HG02642 (cell line): ENCODE results near the gene ERBB2.
"Not testable (repeated sequence)": the region's sequence is repeated elsewhere in the genome, so short reads cannot be mapped to it uniquely, and the experiment has no call there.

ENCODE experiments used
- ATAC-seq: cut with Tn5 transposase; IDR thresholded peaks from one replicate; pipeline ENCODE4 v1.9.1; 2021; ENCODE audit warnings: mild to moderate bottlenecking; ENCODE audit not compliant: unreplicated experiment, poor library complexity

The ERBB2 gene

DNA sequence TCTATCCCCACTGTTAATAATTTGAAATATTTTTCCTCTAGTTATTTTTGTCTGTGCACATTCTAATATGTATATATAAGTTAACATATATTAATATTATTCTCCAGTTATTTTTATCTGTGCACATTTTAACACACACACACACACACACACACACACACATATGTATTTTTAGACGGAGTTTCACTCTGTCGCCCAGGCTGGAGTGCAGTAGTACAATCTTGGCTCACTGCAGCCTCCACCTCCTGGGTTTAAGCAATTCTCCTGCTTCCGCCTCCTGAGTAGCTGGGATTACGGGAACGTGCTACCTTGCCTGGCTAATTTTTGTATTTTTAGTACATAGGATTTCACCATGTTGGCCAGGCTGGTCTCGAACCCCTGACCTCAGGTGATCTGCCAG, 17.8 kb downstream of the ERBB2 start:
- no peak for ATAC-seq

DNA sequence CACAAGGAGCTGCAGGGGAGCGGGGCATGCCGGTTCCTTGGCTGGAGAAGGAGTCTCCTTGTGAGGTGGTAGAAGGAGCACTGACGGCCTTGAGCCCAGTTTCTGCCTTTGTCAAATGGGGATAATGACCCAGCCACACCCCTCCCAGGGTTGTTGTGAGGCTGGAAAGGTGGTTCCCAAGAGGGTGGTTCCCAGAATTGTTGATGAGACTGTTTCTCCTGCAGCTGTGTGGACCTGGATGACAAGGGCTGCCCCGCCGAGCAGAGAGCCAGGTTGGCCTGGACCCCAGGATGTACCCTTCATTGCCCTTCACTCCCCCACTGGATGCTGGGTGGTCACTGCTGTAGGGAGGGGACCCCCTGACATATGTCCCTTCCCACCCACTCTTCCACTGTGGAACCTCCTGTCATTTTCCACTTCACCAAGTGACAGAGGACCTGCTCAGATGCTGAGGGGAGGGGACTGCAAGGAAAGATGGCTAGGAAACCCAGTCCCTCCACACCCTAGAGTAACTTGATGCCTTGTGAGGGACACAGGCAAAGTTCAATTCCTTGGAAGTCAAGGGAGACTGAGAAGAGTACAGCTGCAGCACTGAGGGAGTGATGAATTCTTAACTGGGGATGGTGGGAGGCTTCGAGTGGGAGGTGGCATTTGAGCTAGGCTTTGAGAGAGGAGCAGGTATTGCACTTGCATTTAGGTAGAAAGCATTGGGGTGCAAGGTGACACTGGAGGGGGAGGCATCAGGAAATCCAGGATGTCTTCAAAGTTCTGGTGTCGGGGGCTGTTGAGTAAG, 19.9 kb downstream of the ERBB2 start:
- no peak for ATAC-seq

DNA sequence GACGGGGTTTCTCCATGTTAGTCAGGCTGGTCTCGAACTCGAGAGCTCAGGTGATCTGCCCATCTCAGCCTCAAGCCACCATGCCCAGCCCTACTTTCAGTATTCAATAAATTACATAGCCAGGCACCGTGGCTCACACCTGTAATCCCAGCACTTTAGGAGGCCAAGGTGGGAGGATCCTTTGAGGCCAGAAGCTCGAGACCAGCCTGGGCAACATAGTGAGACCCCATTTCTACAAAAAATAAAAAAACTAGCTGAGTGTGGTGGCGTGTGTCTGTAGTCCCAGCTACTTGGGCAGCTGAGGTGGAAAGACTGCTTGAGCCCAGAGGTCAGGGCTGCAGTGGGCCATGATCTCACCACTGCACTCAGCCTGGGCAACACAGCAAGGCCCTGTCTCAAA, 22.2 kb downstream of the ERBB2 start:
- ATAC-seq = no peak

DNA sequence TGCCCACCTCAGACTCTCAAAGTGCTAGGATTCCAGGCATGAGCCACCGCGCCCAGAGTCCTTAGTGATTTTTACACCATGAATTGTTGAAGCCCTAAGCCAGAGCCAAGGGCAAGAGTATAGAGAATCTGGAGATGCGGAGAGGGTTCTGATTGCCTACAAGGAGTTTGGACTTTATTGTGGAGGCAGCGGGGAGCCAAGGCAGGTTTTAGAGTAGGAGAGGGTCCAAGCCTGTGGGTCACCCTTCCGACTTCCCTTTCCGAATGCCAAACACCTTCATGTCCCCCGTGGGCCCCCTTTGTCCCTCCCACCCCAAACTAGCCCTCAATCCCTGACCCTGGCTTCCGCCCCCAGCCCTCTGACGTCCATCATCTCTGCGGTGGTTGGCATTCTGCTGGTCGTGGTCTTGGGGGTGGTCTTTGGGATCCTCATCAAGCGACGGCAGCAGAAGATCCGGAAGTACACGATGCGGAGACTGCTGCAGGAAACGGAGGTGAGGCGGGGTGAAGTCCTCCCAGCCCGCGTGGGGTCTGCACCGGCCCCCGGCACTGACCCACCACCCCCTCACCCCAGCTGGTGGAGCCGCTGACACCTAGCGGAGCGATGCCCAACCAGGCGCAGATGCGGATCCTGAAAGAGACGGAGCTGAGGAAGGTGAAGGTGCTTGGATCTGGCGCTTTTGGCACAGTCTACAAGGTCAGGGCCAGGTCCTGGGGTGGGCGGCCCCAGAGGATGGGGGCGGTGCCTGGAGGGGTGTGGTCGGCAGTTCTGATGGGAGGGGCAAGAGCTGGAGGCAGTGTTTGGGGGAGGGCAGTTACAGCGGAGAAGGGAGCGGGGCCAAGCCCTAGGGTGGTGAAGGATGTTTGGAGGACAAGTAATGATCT, 23.3 kb downstream of the ERBB2 start:
- no peak for ATAC-seq

DNA sequence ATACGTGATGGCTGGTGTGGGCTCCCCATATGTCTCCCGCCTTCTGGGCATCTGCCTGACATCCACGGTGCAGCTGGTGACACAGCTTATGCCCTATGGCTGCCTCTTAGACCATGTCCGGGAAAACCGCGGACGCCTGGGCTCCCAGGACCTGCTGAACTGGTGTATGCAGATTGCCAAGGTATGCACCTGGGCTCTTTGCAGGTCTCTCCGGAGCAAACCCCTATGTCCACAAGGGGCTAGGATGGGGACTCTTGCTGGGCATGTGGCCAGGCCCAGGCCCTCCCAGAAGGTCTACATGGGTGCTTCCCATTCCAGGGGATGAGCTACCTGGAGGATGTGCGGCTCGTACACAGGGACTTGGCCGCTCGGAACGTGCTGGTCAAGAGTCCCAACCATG, 24.9 kb downstream of the ERBB2 start:
- ATAC-seq = no peak

DNA sequence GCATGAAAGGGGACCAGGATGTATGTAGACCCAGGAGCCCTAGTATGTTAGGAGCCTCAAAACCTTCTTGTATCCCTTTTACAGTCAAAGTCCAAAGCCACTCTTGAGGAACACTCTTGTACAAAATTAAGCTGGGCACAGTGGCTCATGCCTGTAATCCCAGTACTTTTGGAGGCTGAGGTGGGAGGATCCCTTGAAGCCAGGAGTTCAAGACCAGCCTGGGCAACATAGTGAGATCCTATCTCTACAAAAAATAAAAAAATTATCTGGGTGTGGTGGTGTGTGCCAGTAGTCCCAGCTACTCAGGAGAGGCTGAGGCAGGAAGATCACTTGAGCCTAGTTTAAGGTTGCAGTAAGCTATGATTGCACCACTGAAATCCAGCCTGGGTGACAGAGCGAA, 26.1 kb downstream of the ERBB2 start:
- ATAC-seq = not testable (repeated sequence)

DNA sequence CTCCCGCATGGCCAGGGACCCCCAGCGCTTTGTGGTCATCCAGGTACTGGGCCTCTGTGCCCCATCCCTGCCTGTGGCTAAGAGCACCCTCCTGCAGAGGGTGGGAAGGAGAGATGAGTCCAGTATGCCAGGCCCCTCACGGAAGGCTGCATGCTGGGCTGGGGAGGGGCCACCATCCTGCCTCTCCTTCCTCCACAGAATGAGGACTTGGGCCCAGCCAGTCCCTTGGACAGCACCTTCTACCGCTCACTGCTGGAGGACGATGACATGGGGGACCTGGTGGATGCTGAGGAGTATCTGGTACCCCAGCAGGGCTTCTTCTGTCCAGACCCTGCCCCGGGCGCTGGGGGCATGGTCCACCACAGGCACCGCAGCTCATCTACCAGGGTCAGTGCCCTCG, 26.8 kb downstream of the ERBB2 start:
- no peak for ATAC-seq

DNA sequence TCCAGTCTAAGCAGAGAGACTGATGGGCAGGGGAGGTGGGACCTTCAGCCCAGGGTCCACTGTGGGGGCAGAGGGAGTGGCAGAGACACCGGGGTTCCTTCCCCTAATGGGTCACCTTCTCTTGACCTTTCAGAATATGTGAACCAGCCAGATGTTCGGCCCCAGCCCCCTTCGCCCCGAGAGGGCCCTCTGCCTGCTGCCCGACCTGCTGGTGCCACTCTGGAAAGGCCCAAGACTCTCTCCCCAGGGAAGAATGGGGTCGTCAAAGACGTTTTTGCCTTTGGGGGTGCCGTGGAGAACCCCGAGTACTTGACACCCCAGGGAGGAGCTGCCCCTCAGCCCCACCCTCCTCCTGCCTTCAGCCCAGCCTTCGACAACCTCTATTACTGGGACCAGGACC, 27.7 kb downstream of the ERBB2 start:
- no peak for ATAC-seq

DNA sequence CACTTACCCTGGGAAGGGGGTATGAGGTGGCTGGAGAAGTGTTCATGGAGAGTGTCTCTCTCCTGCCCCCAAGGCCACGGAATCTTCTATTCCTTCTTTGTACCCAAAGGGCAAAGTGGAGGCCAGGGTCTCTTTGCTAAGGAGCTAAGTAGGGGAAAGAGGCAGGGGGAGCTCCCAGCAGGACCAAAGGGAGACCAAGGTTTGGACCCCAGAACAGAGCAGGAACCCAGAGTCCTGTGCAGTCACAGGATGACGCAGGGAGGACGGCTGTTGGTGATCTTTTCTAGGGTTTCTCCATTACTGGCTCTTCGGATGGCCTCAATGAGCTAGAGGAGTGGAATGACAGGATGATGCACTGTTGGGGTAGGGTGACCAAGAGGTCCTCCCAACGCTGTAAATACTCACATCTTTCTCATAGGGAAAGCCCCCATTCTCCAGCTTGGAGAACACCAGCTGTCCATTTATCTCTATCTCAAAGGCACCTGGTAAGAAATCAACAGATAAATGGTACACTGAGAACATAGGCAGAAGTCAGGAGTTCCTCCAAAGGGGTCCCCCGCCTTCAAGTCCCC, 29.5 kb downstream of the ERBB2 start:
- no peak for ATAC-seq

DNA sequence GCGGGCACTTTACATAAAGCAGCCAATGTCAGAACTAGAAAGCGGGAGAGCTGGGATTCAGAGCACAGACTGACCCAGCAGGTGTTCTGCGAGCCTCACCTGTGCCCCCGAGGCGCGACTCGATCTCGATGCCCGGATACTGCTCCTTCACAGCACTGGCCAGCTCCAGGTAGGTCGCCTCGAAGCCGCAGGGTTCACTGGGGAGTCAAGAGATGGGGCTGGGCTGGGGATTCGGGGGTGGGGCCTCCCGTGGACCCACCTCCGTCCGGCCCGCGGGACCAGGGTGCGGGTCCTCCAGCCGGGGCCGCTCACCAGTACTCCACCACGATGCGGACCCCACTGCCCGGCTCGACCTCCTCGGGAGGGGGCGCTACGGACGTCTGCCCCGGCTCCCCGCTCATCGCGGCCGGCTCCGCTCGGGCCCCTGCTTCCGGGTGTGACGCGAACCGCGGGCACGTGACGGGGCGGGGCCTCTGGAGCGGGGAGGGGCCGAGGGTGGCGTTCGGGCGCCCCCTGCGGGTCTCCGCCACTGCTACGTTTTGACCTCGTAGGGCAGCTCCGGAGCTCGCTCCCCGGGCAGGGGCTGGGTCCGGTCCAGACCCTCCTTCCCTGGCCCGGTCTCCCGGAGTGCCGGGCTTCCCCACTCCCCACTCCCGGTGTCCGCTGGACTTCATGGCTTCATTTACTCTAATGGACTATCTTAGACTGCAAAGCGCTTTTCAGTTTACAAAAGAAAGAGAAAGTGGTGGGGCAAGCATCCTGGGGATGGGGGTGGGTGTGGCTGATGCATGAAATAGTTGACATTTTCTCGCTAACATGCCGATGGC, 30.4 kb downstream of the ERBB2 start, which contains the start of gene MIEN1:
TSS of gene MIEN1 (minus strand) at position 438 of the 827 bp plus-strand sequence. CDS start at position 401, 37 bp downstream.
- peak; percentile 93 for ATAC-seq

DNA sequence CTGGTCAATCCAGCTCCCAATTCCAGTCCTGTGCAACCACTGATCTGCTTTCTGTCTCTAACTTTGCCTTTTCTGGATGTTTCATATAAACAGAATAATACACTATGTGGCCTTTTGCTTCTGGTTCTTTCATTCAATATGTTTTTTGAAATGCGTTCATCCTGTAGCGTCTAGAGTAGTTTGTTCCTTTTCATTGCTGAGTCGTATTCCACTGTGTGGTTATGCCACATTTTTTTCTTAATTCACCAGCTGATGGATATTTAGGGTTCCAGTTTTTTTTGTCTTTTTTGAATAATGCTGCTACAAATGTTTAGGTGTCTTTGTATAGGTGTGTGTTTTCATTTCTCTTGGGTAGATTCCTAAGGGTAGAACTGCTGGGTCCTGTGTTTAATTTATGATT, 32.7 kb downstream of the ERBB2 start:
- ATAC-seq = no peak

DNA sequence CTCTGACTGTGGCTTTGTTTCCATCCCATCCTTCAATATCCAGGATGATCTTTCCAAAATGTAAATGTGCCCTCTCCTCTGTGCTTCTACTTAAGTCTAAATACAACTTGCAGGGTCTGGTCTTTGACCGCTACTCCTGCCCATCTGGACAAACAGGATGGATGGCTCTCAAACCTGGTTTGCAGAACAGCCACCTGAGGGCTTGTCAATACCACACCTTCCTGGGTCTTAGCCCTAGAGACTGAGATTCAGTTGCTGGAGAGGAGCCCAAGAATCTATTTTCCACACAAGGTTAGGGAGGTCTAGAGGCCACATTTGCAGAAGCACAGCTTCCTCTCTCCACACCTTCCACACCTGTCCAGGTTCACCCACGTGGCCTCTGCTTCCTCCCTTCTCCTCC, 36.0 kb downstream of the ERBB2 start:
- no peak for ATAC-seq

DNA sequence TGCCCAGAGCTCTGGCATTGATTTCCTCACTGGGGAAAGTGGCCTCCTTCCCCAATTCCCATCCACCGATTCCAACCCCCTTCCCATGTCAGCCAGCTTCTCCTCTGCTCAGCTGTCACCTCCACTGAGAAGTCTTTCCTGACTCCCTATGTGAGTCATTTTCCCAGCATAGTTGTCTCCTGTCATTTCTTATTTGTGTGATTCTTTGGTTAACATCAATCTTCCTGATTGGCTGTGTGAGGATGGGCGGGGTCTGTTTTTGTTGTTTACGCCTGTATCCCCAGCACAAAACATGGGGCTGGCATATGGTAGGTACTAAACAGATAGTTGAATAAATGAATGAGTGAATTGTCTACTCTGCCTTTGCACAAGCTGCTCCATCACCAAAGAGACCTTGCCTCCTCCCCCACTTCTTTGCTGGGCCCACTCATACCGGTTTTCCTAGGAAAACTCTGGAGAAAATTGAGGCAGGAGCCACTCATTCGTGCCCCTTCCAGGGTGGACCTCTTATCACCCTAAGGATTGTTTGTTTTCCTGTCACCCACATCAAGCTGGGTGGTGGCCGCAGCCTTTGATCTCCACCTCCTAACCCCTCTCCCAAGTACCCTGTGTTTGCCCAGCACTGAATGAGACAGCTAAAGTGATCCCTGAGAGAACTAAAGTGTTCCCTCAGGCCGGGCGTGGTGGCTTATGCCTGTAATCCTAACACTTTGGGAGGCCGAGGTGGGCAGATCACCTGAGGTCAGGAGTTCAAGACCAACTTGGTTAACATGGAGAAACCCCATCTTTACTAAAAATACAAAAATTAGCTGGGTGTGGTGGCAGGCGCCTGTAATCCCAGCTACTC, 36.7 kb downstream of the ERBB2 start:
- ATAC-seq = no peak

DNA sequence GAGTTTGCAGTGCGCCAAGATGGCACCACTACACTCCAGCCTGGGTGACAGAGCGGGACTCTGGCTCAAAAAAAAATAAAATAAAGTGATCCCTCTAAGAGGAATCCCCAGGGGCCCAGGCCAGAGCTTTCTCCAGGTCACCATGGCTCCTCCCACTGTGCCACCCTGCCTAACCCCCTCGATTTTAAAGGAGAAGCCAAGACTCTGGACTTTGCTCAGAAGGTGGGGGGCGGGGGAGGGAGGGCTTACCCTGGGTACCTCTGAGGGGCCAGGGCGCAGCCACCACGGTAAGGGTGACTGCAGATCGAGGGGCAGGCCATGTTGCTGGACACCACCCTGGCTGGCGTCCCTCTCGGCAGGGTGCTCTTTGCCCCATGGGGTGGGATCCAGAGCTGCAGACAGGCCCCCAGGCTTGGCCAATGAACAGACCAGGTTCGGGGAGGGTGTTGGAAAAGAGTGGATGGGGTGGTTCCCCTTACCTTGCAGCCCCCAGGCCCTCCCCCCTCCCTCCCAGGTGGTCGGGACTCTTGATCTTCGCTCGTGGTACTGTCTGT, 37.4 kb downstream of the ERBB2 start:
- no peak for ATAC-seq

DNA sequence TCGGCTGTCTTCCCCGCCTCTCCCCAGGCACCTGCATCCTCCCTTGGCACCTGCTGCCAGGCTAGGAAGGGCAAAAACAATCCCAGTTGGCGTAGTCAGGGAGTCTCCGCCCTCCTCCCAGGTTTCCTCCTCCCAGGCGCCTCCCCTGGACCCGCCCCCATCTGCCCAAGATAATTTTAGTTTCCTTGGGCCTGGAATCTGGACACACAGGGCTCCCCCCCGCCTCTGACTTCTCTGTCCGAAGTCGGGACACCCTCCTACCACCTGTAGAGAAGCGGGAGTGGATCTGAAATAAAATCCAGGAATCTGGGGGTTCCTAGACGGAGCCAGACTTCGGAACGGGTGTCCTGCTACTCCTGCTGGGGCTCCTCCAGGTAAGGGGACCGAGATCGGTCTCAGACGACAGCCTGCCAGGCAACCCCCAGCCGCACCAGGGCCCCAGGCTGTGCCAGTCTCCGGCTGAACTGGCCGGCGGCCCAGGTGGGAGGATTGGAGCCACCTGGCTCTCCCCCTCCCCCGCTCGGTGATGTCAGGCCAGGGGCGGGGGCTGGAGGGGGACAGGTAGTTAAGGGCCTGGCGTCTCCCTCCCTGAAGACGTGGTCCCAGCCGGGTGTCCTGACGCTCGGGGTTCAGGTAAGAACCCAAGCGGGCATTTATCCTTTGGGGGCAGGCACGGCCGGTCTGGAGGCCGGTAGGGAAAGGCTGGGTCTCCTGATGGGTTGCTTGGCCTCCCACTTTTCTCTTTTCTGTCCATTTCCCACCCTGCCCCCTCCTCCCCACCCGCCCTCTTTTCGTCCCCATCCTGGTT, 38.1 kb downstream of the ERBB2 start, which contains the start of gene GRB7:
TSS of gene GRB7 (plus strand) at position 179 of the 808 bp plus-strand sequence. CDS start 4,364 bp downstream, outside the sequence.
- ATAC-seq = no peak

DNA sequence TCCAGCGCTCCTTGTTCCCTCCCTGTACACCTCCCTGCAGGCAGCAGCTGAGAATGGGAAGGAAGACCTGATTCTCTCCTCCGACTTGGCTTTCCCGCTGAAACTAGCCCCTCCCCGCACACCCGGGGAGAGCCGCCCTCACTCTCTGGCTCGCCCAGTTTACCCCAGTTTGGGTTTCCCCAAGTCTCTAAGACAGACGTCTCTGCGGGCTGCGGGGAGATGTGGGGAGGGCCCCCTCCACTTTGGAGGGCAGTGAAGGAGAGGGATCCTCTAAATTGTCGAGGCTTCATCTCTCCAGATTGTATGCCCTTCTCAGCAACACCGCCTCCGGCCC, 38.7 kb downstream of the ERBB2 start:
- ATAC-seq = no peak

DNA sequence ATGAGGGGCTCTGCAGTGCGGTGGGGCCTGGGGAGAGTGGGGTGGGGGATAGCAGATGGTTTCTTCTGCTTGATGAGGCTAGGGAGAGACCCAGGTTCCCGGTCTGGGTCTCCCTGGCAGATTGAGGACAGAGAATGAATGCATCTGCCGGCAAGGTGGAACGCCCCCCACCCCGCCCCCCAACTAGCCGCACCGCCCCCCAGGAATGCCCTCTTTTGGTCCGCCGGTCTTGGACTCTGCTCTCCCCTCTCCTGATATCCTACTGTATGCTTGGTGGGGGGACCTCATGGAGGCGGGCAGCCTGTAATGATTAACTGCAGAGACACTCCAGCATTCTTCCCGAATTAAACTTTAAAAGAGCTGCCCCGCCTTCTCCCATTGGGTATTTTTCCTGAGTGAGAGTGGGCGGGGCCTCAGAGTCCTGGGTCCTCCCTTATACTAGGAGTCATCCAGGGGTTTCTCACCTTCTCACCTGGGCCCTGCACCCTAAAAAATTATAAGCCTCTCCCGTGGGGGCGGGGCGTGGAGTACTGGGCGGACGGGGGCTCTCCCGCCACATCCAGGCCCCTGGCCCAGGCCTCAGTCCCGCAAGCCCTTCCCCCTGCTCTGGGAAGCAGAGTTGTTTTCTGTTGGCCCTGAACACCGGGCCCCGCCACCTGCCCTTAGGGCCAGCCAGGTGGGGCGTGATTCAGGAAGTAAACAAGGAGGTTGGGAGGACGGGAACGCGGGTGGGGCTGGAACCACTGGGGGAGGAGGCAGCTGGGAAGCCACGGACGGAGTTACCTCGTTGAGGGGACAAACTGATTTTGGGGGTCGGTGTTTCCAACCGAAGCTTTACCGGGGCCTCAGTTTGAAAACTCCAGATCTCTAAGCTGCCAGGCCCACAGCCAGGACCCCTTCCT, 39.4 kb downstream of the ERBB2 start:
- no peak for ATAC-seq
